OCI-LY7 (cell line): ENCODE measurements around the gene ELF2. TPM values are rescaled to one million over a fixed set of nuclear protein-coding genes. Genes with fewer than 3 reads are reported as not detected.

ENCODE experiments used
- BruUV-seq: library from RNA; stranded (reverse); fragments of 400-500 nt; replicated peaks from 2 replicates; lab custom pipeline; 2021; lab: Mats Ljungman, UMichigan
- CTCF ChIA-PET: fragments of 300-600 bp; sonication (Branson Sonifier 250); formaldehyde crosslinking; loops from one replicate; lab custom pipeline; 2022; ENCODE audit warnings: antibody characterized with exemption; ENCODE audit not compliant: unreplicated experiment; lab: Charles Lee
- POLR2A ChIA-PET: fragments of 300-600 bp; sonication (Branson Sonifier 250); formaldehyde crosslinking; loops from one replicate; lab custom pipeline; 2022; ENCODE audit warnings: antibody characterized with exemption; lab: Charles Lee
- DNase-seq: peaks from one replicate; pipeline ENCODE4 v3.0.0-alpha.2; 2015; ENCODE audit warnings: low spot score
- H2AFZ ChIP-seq: fragments of 200-600 bp; sonication (generic), shearing (Covaris generic); 2 replicates; pipeline ENCODE4 v1.6.1; 2014; ENCODE audit warnings: mild to moderate bottlenecking, antibody characterized with exemption, low read length, moderate library complexity
- H3K27ac ChIP-seq: fragments of 200-600 bp; sonication (generic); 2 replicates; pipeline ENCODE4 v1.5.1; 2014; ENCODE audit warnings: mixed run types, low read depth, mild to moderate bottlenecking, moderate library complexity, low read length, inconsistent platforms; ENCODE audit not compliant: poor library complexity, severe bottlenecking
- H3K36me3 ChIP-seq: fragments of 200-600 bp; sonication (generic); 2 replicates; pipeline ENCODE4 v1.6.1; 2014; ENCODE audit warnings: mild to moderate bottlenecking, antibody characterized with exemption, low read length, moderate library complexity, mixed read lengths; ENCODE audit not compliant: insufficient read depth
- H3K4me1 ChIP-seq: fragments of 200-600 bp; sonication (generic); 2 replicates; pipeline ENCODE4 v1.5.1; 2014; ENCODE audit warnings: mild to moderate bottlenecking, low read length; ENCODE audit not compliant: insufficient read depth, poor library complexity, severe bottlenecking
- H3K4me2 ChIP-seq: fragments of 200-600 bp; sonication (generic); 2 replicates; pipeline ENCODE4 v1.6.1; 2014; ENCODE audit warnings: mild to moderate bottlenecking, low read length
- H3K4me3 ChIP-seq: fragments of 200-600 bp; sonication (generic); 2 replicates; pipeline ENCODE4 v1.5.1; 2014; ENCODE audit warnings: mild to moderate bottlenecking, low read depth, low read length; ENCODE audit not compliant: poor library complexity, severe bottlenecking
- H3K79me2 ChIP-seq: fragments of 200-600 bp; sonication (generic); 2 replicates; pipeline ENCODE4 v1.6.1; 2016; ENCODE audit warnings: low read depth, mild to moderate bottlenecking, low read length, moderate library complexity, mixed read lengths; ENCODE audit not compliant: insufficient read depth
- H3K9me2 ChIP-seq: fragments of 200-600 bp; sonication (generic); 2 replicates; pipeline ENCODE4 v1.6.1; 2016; ENCODE audit warnings: mild to moderate bottlenecking, low read length, mixed read lengths; ENCODE audit not compliant: insufficient read depth
- H3K9me3 ChIP-seq: fragments of 200-600 bp; sonication (generic); 2 replicates; pipeline ENCODE4 v1.6.1; 2014; ENCODE audit warnings: mild to moderate bottlenecking, mixed run types, low read length, mixed read lengths
- H4K20me1 ChIP-seq: fragments of 200-600 bp; sonication (generic); 2 replicates; pipeline ENCODE4 v1.6.1; 2014; ENCODE audit warnings: mild to moderate bottlenecking, antibody characterized with exemption, low read length, moderate library complexity, mixed read lengths; ENCODE audit not compliant: insufficient read depth
- EZH2phosphoT487 ChIP-seq: fragments of 200-600 bp; sonication (generic); IDR thresholded peaks from 2 replicates; pipeline ENCODE4 v1.6.1; 2018; ENCODE audit warnings: low read depth, borderline replicate concordance, mild to moderate bottlenecking, mixed run types, antibody characterized with exemption, low read length, moderate library complexity, mixed read lengths
- intact Hi-C: fragments of 100-400 bp; cut with micrococcal nuclease; formaldehyde crosslinking; loops from one replicate; pipeline ENCODE4 v1.10.0; 2022; ENCODE audit not compliant: unreplicated experiment
- small RNA-seq: library from RNA; depleted of rRNA; stranded (forward); fragments of <200 nt; gene quantifications from one replicate; pipeline ENCODE3, GENCODE V24; 2014
- total RNA-seq, 2 experiments: library from RNA; depleted of rRNA in 1 of 2; stranded (reverse); fragments of >200 nt in 1 of 2; shearing (Covaris generic) in 1 of 2; gene quantifications; 2 replicates each; pipeline ENCODE4 v1.2.3, GENCODE V29; 2014 to 2022
- TF ChIP-seq, protein P1 (sequence below): fragments of 200-600 bp; sonication (generic); conservative IDR thresholded peaks from 2 replicates; pipeline ENCODE4 v1.5.1; 2014; ENCODE audit warnings: mild to moderate bottlenecking, antibody characterized with exemption, low read length, moderate library complexity, mixed read lengths

Gene ELF2
- total RNA-seq, 2 experiments from 2014 or later = 49.6 to 57.0 TPM

DNA sequence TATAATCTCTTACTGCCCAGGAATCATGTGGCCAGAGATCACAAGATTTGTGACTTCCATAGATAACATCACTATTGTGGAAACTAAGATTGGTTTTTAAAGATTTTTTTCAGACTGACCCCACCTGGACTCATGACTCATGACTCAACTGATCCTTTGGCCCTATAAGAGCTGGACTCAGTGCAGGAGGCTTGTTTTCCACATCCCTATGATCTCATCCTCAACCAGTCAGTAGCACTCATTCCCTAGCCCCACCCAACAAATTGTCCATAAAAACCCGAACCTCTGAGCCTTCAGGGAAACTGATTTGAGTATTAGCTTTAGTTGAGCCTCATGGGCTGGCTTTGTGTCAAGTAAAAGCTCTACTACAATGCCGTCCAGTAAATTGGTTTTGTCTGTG is 169.4 kb downstream of the ELF2 start:
- Histone ChIP-seq H3K9me3 (peaks cover 8% of the 10 kb centered on the region; the same call in 1 of the 2 replicates), H3K4me2 (no peak overlapping the region), H2AFZ (no peak overlapping the region), H3K27ac (no peak overlapping the region), H4K20me1 (no peaks in the 10 kb centered on the region), H3K79me2 (no peaks in the 10 kb centered on the region), H3K36me3 (no peaks in the 10 kb centered on the region), H3K9me2 (no peaks in the 10 kb centered on the region), H3K4me3 (no peak overlapping the region), H3K4me1 (no peaks in the 10 kb centered on the region)
- BruUV-seq = no TSS peak
- POLR2A ChIA-PET = interaction anchor here (0.6 kb wide), 2 partner anchors 35 to 112 kb away, joined by 4 read pairs; no protein-coding TSS in a partner anchor
- DNase-seq = no peak
- CTCF ChIA-PET = no interaction called here
- TF ChIP-seq, protein P1, sequence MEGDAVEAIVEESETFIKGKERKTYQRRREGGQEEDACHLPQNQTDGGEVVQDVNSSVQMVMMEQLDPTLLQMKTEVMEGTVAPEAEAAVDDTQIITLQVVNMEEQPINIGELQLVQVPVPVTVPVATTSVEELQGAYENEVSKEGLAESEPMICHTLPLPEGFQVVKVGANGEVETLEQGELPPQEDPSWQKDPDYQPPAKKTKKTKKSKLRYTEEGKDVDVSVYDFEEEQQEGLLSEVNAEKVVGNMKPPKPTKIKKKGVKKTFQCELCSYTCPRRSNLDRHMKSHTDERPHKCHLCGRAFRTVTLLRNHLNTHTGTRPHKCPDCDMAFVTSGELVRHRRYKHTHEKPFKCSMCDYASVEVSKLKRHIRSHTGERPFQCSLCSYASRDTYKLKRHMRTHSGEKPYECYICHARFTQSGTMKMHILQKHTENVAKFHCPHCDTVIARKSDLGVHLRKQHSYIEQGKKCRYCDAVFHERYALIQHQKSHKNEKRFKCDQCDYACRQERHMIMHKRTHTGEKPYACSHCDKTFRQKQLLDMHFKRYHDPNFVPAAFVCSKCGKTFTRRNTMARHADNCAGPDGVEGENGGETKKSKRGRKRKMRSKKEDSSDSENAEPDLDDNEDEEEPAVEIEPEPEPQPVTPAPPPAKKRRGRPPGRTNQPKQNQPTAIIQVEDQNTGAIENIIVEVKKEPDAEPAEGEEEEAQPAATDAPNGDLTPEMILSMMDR = no peak
- no peak for TF ChIP-seq EZH2phosphoT487
- intact Hi-C loops = no loop called here

Small RNA genes within 50 kb of the gene (small RNA-seq; reads per million reads assigned to genes)
- not detected for gene RF00017
- not detected for gene RF00019
- gene RN7SL382P = not detected
- gene RNU6-531P = not detected

Other genes starting within 250 kb of the ELF2 start
- 12.7 and 22.8 TPM in 2 replicates for gene NOCT, start 161.4 kb downstream of the ELF2 start, total RNA-seq (2014; rRNA removed; shearing (Covaris generic))
- gene NOCT, start 161.4 kb downstream of the ELF2 start, total RNA-seq (2022) = 16.8 and 17.8 TPM in 2 replicates
- gene MGARP, start 103.0 kb upstream of the ELF2 start, total RNA-seq (2014; rRNA removed; shearing (Covaris generic)) = 0.88 and 2.6 TPM in 2 replicates
- gene MGARP, start 103.0 kb upstream of the ELF2 start, total RNA-seq (2022) = 0.28 TPM in 1 of 2 replicates, not detected in the other
- 45.3 and 50.1 TPM in 2 replicates for gene NAA15, start 124.3 kb upstream of the ELF2 start, total RNA-seq (2014; rRNA removed; shearing (Covaris generic))
- gene NAA15, start 124.3 kb upstream of the ELF2 start, total RNA-seq (2022) = 78.7 and 95.9 TPM in 2 replicates
- 52.1 and 82.6 TPM in 2 replicates for gene NDUFC1, start 125.3 kb upstream of the ELF2 start, total RNA-seq (2014; rRNA removed; shearing (Covaris generic))
- gene NDUFC1, start 125.3 kb upstream of the ELF2 start, total RNA-seq (2022) = 63.6 and 69.2 TPM in 2 replicates